ENCODE measurements around the gene SBNO2.

Gene SBNO2, protein sequence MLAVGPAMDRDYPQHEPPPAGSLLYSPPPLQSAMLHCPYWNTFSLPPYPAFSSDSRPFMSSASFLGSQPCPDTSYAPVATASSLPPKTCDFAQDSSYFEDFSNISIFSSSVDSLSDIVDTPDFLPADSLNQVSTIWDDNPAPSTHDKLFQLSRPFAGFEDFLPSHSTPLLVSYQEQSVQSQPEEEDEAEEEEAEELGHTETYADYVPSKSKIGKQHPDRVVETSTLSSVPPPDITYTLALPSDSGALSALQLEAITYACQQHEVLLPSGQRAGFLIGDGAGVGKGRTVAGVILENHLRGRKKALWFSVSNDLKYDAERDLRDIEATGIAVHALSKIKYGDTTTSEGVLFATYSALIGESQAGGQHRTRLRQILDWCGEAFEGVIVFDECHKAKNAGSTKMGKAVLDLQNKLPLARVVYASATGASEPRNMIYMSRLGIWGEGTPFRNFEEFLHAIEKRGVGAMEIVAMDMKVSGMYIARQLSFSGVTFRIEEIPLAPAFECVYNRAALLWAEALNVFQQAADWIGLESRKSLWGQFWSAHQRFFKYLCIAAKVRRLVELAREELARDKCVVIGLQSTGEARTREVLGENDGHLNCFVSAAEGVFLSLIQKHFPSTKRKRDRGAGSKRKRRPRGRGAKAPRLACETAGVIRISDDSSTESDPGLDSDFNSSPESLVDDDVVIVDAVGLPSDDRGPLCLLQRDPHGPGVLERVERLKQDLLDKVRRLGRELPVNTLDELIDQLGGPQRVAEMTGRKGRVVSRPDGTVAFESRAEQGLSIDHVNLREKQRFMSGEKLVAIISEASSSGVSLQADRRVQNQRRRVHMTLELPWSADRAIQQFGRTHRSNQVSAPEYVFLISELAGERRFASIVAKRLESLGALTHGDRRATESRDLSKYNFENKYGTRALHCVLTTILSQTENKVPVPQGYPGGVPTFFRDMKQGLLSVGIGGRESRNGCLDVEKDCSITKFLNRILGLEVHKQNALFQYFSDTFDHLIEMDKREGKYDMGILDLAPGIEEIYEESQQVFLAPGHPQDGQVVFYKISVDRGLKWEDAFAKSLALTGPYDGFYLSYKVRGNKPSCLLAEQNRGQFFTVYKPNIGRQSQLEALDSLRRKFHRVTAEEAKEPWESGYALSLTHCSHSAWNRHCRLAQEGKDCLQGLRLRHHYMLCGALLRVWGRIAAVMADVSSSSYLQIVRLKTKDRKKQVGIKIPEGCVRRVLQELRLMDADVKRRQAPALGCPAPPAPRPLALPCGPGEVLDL (N-terminal part only)

DNA sequence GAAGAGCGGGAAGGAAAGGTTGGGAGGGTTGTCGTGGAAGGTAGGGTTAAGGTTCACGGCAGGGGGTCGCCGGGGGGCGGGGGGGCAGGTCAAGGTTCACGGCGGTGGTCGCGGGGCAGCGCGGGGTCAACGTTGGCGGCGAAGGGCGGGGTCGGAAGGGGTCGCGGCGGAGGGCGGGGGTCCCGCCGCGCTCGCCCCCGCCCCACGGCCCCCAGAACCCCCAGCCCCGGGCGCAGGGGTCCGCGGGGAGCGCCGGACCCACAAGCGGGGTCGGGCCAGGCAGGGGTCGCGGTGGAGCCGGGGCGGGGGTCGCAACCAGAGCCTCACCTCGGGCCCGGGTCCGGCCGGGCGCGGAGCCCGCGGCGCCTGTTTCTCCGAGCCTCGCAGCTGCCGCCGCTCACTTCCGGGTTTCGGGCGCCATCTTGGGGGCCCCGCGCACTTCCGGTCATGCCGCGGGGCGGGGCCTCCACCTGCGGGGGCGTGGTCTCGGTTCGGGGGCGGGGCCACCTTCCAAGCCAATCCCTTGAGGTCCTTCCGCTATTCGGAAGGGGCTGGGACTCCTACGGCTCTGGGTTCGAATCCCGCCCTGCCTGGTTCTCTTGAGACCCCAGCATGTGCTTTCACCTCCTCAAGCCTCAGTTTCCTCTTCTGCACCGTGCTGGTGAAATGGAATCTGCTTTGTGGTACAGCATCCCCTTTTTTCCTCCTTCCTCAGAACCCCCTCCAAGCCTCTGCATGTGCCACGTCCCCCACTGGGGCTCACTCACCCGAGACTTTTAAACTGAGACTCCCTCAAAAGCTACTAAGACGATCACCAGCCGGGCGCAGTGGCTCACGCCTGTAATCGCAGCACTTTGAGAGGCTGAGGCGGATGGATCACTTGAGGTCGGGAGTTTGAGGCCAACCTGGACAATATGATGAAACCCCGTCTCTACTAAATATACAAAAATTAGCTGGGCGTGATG, at the start of gene SBNO2:
Gene SBNO2, minus strand, starts transcription at position 424 of the 965 bp plus-strand sequence. CDS start 19,992 bp downstream, outside the sequence.
- DNase-seq (ENCODE audit: low read depth in 1 of 2, low spot score in 1 of 2): peak; percentile 92 to 97

DNA sequence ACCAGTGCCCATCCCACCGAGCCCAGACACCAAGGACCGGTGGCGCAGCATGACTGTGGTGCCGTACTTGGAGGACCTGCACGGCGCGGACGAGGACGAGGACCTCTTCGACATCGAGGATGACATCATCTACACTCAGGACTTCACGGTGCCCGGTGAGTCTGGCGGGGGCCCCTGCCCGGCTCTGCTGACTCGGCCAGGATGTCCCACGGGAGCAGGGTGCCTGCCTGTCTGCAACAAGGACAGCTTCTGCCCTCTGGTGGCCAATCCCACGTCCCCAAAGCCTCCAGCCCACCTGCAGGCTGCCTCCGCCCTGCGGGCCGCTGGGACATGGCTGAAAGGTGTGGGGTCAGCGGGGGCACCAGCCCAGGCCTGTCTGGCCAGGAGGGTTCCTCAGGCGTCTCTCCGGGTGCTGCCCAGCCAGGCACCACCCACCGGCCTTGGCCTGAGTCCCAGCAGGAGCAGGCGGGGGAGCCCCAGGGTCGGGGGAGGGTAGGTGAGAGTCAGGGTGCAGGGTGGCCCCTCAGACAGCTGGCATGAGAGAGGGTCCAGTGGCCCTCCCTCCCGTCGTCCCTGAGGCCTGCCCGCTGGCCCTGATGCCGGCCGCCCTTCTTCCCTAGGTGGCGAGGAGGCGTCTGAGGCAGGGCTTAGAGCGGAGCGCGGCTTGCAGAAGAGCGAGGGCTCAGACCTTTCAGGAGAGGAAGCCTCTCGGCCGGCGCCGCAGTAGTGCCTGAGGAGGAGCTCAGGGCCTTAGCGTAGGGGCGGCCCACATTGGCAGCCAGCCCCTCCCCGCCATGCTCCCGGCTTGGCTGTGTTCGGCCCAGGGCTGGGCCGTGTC, 49.2 kb upstream of the SBNO2 start:
- DNase-seq (ENCODE audit: low read depth in 1 of 2, low spot score in 1 of 2): no peak

DNA sequence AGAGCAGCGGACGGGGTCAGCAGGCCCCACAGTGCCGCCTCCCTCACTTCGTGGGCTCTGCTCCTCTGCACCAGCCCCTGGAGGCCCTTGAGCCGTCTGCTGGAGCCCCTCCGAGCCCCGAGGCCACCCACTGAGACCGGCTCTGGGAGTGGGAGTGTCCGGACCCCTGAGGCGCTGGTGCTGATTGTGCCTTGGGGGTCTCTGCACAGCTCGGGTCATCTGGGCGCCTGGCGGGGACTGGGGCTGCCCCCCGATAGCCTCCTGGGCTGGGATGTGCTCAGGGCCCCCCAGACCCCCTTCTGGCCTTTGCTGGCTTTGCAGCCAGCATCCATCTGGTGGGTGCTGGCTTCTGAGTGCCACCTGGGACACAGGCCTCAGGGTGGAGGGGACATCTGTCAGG, 48.3 kb upstream of the SBNO2 start:
- DNase-seq (ENCODE audit: low read depth in 1 of 2, low spot score in 1 of 2): no peak

DNA sequence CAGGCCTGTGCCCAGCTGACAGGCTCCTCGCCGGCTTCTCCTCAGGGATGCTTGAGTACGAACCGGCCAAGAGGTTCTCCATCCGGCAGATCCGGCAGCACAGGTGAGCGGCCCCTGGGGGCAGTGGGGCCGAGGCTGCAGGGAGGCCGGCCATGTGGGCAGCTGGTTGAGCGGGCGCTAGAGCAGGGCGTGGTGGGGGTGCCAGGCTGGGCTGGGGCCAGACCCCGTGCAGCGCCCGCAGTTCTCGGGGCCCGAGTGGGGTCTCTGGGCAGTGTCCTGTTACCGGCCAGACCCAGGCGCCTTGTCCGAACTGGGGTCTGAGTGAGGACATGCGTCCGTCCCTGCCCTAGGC, 47.8 kb upstream of the SBNO2 start:
- no peak for DNase-seq (ENCODE audit: low read depth in 1 of 2, low spot score in 1 of 2)

DNA sequence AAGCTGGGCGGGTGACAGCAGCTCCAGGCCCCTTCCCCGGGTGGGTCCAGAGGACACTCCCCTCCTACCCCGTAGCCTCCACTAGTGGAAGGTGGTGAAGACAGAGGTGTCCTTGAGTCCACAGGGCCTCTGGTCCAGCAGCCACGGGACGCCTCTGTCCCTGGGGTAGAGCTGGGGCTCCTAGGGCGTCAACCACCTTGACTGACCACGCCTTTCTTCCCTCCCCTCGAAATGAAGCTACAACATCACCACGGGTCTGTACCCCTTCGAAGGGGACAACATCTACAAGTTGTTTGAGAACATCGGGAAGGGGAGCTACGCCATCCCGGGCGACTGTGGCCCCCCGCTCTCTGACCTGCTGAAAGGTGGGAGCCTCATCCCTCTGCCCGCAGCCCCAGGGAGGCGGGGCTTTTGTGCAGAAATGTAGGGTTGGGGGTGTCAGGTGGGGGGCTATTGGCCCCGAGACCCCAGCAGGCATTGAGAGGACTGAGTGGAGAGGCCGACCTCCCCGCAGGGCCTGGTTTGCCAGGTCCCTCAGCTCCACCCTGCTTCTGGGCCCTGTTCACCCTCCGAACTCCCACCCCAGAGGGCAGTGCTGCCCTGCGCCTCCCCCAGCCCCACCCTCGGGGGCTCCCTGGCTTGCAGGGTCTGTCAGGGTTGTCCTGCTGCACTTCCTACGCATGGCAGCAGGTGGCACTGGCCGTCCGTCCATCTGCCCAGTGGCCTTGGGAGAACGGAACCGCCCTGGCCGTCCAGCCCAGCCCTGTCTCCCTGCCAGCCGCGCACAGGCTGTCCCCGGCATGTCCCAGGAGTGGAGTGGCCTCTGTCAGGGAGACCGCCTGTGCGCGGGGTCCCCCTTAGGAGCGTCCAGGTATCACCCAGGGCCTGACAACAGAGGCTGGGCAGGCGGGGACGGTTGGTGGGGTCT, 47.2 kb upstream of the SBNO2 start:
- no peak for DNase-seq (ENCODE audit: low read depth in 1 of 2, low spot score in 1 of 2)

DNA sequence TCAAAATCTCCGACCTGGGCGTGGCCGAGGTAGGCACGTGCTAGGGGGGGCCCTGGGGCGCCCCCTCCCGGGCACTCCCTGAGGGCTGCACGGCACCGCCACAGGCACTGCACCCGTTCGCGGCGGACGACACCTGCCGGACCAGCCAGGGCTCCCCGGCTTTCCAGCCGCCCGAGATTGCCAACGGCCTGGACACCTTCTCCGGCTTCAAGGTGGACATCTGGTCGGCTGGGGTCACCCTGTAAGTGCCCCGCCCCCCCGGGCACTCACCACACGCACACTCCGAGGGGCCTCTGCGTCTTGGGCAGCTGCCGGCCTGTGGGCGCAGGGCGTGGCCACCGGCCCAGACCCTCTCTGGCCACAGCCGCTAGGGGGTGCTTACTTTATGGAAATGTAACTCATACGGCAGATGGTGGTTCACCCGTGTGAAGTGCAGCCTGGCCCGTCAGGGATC, 46.4 kb upstream of the SBNO2 start:
- DNase-seq (ENCODE audit: low read depth in 1 of 2, low spot score in 1 of 2): no peak

DNA sequence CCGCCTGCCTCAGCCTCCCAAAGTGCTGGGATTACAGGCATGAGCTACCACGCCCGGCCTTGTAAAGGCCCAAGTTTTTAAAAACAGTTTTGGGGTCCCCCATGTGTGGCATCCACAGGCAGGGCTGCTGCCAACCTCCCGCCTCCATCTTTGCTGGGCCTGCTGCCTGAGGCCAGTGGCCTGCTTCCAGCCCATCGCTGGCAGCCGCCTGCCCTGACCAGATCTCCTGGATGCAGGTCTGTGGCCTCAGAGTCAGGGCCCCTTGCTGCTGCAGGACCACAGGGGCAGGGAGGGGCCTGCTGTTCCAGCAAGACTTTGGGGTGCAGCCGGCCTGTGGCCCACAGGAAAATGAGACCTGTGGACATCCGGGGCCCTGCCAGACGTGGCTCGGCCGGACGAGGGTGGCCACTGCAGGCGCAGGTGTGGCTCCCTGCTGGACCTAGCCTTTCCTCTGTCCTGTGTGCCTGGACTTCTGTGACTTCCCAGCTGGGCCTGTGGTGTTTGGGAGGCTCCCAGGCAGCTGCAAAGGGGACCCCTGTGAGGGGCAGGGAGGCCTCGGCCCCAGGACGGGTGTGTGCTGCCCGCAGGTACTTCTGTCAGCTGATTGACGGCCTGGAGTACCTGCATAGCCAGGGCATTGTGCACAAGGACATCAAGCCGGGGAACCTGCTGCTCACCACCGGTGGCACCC, 45.9 kb upstream of the SBNO2 start:
- DNase-seq (ENCODE audit: low read depth in 1 of 2, low spot score in 1 of 2): no peak

DNA sequence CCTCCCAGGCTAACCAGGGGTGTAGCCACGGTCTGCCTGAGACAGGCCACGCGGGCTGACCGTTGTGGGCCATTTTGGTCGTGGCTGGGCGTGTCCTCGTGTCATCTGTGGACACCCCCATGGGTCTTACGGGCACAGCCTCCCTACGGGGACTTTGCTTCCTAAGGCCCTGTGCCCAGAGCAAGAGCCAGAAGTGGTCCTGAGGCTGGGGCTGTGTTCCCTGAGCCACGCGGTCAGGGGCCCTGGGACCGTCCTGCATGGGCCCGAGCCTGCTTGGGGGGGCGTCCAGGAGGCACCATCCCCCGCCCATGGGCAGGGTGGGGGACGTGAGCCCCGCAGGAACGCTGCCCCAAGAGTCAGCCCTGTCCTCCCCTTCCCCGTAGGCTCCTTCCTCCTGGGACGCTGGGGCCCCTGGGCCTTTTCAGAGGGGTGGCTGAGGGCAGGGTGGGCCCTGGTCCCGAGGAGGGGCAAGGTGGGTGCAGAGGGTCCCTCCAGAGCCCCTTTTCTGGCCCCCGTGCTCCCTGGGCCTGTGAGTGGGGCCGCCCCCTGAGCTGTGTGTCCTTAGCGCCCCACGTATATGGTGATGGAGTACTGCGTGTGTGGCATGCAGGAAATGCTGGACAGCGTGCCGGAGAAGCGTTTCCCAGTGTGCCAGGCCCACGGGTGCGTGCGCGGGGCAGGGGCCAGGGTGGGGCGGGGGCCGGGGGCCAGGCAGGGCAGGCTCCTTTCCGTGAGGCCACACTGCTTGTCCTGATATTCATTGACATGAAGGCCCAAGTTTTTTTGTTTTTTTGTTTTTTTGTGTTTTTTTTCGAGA, 44.9 kb upstream of the SBNO2 start:
- DNase-seq (ENCODE audit: low read depth in 1 of 2, low spot score in 1 of 2): no peak

DNA sequence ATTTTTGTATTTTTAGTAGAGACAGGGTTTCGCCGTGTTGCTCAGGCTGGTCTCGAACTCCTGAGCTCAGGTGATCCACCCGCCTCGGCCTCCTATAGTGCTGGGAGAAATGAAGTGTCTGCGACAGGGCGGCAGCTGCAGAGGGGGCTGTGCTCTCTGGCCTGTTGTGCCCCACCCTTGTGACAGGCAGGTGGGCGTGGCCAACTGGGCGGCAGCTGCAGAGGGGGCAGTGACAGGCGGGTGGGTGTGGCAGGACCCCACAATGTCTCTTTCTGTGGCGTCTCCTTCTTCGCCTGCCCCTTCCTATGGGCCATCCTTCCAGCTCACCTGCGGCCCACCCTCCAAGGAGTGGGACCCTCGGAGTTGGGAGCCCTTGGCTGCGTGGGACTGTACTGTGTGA, 43.3 kb upstream of the SBNO2 start:
- DNase-seq (ENCODE audit: low read depth in 1 of 2, low spot score in 1 of 2): no peak

DNA sequence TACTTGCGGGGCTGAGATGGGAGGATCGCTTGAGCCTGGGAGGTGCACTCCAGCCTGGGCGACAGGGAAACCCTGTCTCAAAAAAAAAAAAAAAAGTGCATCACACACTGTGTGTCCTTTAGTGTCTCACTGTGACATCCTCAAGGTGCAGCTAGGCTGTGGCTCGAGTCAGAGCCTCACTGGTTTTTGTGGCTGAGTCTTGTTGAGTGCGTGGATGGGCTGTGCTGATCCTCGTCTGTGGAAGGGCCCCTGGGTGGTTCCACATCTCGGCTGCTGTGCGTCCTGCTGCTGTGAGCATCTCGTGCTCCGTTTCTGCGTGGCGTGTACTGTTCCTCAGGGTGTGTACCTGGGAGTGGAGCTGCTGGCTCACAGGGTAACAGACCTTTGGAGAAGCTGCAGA, 42.7 kb upstream of the SBNO2 start:
- no peak for DNase-seq (ENCODE audit: low read depth in 1 of 2, low spot score in 1 of 2)

DNA sequence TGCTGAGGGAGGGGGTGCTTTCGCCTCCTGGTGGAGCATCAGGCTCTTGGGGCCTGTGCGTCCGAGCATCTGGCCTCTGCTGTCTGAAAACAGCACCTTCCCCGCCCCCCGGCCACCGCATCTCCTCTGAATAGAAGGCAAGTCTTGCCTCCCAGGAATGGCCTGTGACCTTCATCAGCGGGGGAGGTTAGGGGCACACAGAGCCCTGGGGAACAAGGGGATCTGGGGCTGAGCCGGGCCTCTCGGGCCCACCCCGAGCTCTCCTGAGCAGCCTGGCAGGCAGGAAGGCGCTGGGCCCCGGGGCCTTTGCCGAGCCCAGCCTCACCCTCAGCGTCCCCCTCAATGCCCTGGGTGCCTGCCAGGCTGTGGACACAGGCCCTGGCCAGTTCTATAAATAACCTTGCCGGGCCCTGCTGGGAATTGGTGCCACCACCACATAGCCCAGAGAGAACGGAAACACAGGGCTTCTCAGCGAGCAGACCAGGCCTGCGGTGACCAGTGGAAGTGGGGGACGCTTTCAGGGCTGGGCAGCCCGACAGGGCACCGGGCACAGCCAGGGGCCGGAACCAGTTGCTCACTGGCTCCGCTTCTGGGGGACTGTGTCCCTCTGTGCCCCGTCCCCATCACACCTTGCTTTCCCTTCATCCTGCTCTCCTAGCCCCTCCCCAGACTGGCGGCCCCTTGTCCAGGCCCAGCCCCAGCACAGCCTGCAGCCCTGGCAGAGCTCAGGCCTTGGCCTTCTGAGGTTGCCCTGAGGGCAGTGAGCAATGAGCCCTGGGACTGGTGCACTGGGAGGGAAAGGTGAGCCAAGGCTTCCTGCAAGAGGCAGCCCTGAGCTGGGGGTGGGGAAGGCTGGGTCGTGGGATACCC, 41.0 kb upstream of the SBNO2 start:
- no peak for DNase-seq (ENCODE audit: low read depth in 1 of 2, low spot score in 1 of 2)

DNA sequence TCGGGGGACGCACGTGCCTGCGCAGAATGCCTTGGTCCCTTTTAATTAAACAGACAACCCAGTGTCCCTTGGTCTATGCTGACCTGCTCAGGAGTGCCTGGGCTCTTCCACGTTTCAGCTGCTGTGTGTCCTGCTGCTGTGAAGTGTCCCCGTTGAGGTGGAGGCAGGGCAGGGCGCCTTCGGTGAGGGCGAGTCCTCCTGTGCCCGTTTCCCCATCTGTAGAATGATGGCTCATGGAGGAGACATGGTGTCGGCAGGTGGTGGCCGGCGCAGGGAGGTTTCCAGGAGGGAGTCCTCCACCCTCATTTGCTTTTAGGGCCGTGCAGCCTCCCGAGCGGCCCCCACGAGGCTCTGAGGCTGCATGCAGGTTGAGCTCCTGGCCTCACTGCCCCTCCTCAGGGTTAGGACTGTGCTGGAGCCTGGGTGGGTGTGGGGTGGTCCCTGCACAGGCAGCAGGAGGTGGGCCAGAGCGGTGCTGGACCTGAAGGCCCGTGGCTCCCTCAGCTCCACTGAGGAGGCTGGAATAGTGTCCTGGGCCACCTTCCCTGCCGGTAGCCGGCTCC, 40.3 kb upstream of the SBNO2 start:
- DNase-seq (ENCODE audit: low read depth in 1 of 2, low spot score in 1 of 2): no peak

DNA sequence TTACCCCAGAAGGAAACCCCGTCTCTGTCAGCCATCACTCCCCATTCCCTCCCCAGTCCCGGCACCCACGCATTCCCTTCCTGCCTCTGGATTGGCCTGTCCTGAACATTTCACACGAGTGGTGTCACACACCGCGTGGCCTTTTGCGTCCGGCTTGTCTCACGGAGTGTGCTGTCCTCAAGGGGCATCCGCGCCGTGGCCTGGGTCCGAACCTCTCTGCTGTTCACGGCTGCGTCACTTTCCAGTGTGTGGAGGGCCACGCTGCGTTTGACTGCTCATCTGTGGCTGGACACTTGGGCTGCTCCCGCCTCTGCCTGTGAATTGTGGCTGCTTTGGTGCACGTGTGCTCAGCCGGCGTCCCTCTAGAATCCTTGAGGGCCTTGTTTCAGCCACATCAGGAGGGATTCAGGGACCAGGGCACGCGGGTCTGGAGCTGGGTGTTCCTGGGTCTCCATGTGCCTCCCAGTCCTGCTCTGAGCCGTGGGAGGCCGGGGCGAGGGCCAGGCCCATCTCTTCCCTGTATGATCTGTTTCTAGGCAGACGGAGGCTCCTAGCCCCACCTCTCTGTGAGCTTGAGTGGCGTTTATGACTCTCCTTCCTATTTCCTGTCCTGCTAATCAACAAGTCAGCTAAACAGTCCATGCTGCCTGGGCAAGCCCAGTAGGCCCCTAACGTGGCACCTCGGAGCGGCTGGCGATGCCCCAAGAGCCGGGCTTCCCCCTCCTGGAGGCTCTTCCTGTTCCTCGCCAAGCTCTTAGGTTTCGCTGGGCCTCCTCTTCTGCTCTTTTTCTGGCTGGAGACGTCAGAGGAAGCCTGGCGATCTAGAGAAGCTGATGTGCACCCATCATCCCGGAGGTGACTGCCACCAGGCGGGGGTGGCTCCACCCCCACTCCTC, 39.6 kb upstream of the SBNO2 start:
- DNase-seq (ENCODE audit: low read depth in 1 of 2, low spot score in 1 of 2): no peak

DNA sequence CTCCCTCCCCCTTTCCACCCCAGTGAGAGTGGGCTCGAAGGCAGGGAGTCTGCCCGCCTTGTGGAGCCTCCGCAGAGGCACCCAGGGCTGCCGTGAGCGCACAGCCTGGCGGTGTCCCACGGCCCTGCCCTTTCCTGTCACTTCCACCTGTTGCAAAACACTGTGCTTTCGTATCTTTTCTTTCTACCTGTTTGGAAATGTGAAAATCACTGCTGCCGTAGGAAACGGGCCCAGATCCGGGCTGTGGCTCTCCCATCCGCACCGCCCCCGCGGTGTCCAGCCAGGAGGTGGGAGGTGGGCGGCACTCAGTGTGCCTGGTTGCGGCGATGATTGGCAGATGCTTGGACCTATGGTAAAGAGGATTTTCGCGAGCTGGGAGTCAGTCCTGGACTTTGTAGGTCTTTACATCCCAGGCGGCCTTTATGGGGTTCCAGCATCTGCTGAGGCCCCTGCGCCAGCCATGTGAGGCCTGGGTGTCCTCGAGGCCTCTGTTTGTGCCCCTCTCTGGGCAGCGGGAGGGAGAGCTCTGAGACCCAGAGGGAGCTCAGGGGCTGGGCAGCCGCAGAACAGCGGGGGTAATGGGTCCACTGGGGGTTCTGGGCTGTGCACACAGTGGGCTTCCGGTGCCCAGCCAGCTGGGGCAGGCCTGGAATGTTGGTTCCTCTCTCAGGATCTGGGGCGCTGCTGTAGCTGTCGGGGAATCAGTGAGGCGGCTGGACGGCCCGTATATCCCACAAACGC, 37.6 kb upstream of the SBNO2 start:
- DNase-seq (ENCODE audit: low read depth in 1 of 2, low spot score in 1 of 2): no peak

All from activated CD4-positive, alpha-beta T cell treated with anti-CD3 and anti-CD28 coated beads, Interleukin-2, amount 50 U/mL, for 24 hours (primary cell).